ENCODE results near the gene PURB.

Gene PURB

GRCh38 chr7:44885394-44886317 lies at the start of gene PURB:
Gene PURB, minus strand, starts transcription at chr7:44885530. Its CDS starts 182 bp downstream, at chr7:44885348.
- peak; percentile 98 for DNase-seq

GRCh38 chr7:44935016-44935415 lies 49.7 kb upstream of the PURB start:
- DNase-seq, result no peak

- peak; percentile 4 for DNase-seq
Observed at GRCh38 chr7:44934510-44934909, 49.2 kb upstream of the PURB start.

- no peak for DNase-seq
Observed at GRCh38 chr7:44930921-44931320, 45.6 kb upstream of the PURB start.

- DNase-seq, result no peak
Observed at GRCh38 chr7:44922351-44922694, 37.0 kb upstream of the PURB start.

GRCh38 chr7:44921607-44922350 lies 36.4 kb upstream of the PURB start:
- DNase-seq, result peak; percentile 68

- DNase-seq, result no peak
Observed at GRCh38 chr7:44920119-44920518, 34.8 kb upstream of the PURB start.

- no peak for DNase-seq
Observed at GRCh38 chr7:44918029-44918428, 32.7 kb upstream of the PURB start.

GRCh38 chr7:44917465-44917864 lies 32.1 kb upstream of the PURB start:
- no peak for DNase-seq

GRCh38 chr7:44914992-44915607 lies 29.8 kb upstream of the PURB start:
- DNase-seq, result peak; percentile 65

GRCh38 chr7:44912775-44913347 lies 27.5 kb upstream of the PURB start:
- no peak for DNase-seq

GRCh38 chr7:44911911-44912310 lies 26.6 kb upstream of the PURB start:
- DNase-seq, result no peak

- peak; percentile 41 for DNase-seq
Observed at GRCh38 chr7:44909596-44910389, 24.5 kb upstream of the PURB start.

- DNase-seq, result no peak
Observed at GRCh38 chr7:44906965-44907364, 21.6 kb upstream of the PURB start.

- DNase-seq, result no peak
Observed at GRCh38 chr7:44905002-44905635, 19.8 kb upstream of the PURB start.

- no peak for DNase-seq
Observed at GRCh38 chr7:44899443-44899842, 14.1 kb upstream of the PURB start.

GRCh38 chr7:44898039-44898438 lies 12.7 kb upstream of the PURB start:
- no peak for DNase-seq

GRCh38 chr7:44897309-44897708 lies 12.0 kb upstream of the PURB start:
- DNase-seq, result peak; percentile 24

- DNase-seq, result no peak
Observed at GRCh38 chr7:44894888-44895580, 9.7 kb upstream of the PURB start.

GRCh38 chr7:44893710-44894234 lies 8.4 kb upstream of the PURB start:
- no peak for DNase-seq

- no peak for DNase-seq
Observed at GRCh38 chr7:44891791-44892190, 6.5 kb upstream of the PURB start.
